Kidney glomerular epithelial cell (primary cell): ENCODE data around the gene IL36RN.
A peak's percentile ranks its signal among the peaks of the same experiment; 100 is the strongest.

Experiments
- DNase-seq: peaks from one replicate; lab custom pipeline; 2025; lab: John Stamatoyannopoulos, UW

IL36RN gene

DNA sequence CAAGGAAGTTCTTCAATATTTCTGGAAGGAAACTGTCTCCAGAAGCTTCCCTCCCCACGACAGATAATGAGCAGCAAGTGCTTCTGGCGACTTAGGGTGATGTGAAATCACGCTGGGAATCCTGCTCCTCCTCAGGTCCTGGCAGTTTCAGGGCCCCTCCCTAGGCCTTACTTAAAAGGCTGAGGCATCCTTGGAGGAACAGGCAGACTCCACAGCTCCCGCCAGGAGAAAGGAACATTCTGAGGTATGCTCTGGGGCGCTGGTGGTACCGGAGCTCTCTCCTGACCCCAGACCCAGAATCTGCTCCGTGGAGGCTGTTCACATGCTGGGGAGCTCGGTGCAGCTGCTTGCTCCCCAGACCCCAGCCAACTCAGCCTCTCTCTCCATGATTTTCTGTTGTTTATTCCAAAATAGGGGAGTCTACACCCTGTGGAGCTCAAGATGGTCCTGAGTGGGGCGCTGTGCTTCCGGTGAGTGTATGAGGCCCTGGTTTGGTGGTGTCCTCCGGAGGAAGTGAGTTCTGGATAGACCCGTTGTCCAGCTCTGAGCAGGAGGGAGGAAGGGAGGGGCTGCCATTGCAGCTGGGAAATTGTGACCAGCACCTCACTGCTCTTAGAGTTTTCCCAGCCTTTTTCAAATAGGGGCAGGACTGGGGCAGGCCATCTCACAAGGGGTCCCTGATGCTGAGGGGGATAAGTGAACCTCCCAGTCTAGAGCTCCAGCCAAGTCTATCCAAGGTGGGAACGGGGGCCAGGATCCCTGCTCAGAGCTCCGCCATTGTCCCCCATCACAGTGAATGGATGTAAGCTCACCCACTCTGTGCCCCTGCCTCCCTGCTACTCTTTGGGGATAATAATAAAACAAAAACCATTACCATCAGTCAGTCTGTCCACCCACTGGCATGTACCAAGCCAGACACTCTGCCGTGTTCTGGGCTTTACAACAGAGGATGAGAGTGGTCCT, at the start of gene IL36RN:
IL36RN (plus strand) TSS at position 201 of the 963 bp plus-strand sequence; CDS start at position 442, 241 bp downstream.
- DNase-seq = no peak

GRCh38 chr2:113009622-113010021, 49.4 kb upstream of the IL36RN start:
- DNase-seq = no peak

GRCh38 chr2:113010088-113010487, 48.9 kb upstream of the IL36RN start:
- no peak for DNase-seq

DNA sequence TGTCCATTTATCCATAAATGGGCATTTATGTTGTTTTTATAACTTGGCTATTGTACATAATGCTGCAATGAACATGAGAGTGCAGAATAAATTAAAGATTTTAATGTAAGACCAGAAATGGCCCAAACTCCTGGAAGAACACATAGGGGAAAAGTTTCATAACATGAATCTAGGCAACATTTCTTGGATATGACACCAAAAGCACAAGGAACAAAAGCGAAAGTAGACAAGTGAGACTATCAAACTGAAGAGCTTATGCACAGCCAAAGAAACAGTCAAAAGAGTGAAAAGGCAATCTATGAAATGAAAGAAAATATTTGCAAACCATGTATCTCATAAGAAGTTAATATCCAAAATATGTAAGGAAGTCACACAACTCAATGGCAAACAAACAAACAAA, 47.9 kb upstream of the IL36RN start:
- no peak for DNase-seq

DNA sequence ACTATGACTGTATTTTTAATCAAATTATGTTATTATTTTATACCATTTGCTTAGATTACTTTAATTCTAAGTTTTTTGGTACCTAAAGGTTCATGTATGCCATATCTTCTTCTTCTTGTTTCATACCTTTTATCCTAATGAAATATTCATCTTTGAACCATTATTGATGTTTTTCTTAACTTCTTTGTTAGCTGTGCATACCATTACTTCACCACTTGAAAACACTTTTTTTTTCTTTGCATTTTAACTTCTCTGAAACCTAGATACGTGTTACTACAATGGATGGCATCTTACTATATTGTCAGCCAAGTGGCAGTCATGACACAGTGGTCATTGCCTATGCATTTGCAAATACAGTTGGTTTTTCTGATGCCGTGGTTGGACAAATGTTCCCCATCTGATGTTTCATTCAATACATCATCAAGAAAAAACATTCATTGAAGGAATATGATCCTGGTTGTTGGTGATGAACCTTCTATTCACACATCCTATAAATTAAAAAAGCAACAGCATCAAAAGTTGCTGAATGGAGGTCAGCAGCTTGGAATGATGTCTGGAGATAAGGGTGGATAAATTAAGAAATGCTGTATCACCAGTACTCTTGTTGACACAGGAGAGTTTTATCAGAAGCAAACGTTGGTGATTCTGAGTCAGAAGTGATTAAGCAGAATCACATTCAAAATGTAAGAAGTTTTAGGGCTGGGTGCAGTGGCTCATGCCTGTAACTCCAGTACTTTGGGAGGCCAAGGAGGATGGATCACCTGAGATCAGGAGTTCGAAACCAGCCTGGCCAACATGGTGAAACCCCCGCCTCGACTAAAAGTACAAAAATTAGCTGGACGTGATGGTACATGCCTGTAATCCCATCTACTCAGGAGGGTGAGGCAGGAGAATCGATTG, 46.3 kb upstream of the IL36RN start:
- peak; percentile 15 for DNase-seq

DNA sequence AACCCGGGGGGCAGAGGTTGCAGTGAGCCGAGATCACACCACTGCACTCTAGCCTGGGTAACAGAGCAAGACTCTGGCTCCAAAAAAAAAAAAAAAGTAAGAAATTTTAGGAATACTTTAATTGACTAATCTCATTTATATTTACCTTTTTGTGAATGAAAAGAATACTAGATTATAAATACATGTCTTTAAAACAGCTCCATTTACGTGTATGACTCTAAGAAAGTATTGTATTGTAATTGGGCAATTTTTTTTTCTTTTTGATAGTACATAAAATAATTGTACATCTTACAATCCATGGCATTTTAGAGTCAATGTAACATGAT, 45.7 kb upstream of the IL36RN start:
- DNase-seq = no peak

GRCh38 chr2:113014067-113014466, 44.9 kb upstream of the IL36RN start:
- DNase-seq = no peak

GRCh38 chr2:113015042-113015441, 44.0 kb upstream of the IL36RN start:
- no peak for DNase-seq

DNA sequence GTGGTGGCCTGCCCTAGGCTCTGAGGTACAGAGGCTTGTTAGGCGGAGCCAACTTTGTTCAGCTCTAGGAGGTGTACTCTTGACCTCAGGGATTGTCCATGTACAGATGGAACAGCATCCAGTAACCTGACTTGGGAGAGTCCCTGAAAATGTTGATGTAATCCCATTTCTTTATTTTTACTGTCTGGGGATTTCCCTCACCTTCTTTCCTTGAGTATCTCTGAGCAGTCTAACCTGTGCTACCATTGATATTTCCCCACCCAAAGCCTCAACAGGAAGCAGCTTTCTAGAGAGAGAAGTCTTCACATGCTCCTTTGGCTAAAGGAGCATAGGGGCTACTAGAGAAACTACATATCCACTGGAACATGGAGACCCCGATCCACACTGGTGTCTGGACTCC, 43.3 kb upstream of the IL36RN start:
- DNase-seq = no peak

GRCh38 chr2:113018509-113018908, 40.5 kb upstream of the IL36RN start:
- no peak for DNase-seq

- DNase-seq = no peak
Observed at GRCh38 chr2:113021312-113021711, 37.7 kb upstream of the IL36RN start.

- no peak for DNase-seq
Observed at GRCh38 chr2:113024764-113025163, 34.2 kb upstream of the IL36RN start.

DNA sequence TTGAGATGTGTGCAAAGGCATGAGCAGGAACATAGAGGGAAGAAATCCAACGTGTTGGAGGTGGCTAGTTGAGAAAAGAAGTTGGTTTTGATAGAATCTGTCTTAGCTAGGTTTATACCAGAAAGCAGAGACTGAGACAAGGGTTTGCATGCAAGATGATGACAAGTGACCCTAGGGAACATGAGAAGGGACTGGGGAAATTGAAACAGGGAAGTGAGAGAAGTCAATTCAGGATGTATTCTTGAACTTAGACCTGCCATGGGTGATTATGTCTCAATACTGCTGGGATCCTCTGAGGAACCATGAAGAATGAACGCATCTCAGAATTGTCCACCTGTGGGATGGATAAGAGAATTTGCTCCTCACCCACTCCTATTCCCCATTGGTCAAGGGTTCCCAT, 33.3 kb upstream of the IL36RN start:
- DNase-seq = no peak

GRCh38 chr2:113027691-113028090, 31.3 kb upstream of the IL36RN start:
- no peak for DNase-seq

DNA sequence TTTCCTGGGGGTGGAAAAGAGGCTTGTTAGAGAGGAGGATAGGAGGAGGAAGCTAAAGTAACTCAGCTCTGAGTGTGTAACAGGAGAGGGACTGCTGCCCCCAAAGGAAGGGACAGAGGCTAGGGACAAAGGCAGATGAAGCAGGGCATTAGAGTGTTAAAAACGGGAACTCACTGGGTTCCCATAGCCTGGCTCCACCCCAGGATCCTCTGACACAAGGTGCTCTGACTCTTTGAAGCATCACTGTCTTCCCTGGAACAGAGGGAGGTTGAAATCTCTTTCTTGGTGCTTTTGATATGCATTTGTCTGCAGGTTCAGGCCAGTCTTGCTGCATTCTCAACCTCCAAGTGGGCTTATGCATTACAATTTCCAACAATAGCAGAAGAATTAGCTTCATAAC, 30.9 kb upstream of the IL36RN start:
- no peak for DNase-seq

DNA sequence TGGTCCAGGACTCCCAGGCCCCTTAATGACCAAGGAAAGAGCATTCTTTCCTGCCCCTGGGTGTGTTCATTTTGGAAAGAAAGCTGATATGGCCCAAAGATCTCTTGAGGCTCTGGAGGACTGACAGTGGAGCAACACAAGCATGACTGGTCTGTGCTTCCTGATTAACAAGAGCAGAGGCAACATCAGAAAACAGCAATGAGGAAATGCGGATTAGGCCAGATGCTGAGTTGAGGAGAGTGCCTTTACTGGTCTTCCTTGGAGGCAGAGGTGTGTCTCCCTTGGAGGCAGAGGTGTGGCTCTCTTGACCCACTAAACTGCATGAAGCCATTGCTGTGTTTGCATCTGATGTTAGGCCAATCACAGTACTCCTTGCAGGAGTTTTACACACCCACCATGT, 26.3 kb upstream of the IL36RN start:
- DNase-seq = no peak

- DNase-seq = no peak
Observed at GRCh38 chr2:113034016-113034415, 25.0 kb upstream of the IL36RN start.

DNA sequence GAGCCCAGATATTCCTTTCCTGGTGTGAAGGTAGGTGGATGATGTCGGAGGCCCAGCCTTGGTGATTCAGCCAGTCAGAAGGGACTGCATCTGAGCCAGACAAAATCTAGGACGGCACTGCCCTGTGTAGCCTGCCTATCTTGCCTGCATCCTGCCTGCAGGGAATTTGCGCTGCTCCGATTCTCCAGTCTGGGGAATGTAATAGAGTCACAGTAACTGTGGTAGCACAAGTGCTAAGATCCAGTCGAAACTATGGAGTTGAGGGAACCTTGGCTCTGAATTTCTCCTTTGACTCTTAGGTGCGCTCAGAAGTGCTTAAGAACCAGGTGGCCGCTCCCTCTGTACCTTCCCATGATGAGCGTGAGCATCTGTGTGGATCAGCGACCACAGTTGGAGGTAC, 22.2 kb upstream of the IL36RN start:
- DNase-seq = no peak

DNA sequence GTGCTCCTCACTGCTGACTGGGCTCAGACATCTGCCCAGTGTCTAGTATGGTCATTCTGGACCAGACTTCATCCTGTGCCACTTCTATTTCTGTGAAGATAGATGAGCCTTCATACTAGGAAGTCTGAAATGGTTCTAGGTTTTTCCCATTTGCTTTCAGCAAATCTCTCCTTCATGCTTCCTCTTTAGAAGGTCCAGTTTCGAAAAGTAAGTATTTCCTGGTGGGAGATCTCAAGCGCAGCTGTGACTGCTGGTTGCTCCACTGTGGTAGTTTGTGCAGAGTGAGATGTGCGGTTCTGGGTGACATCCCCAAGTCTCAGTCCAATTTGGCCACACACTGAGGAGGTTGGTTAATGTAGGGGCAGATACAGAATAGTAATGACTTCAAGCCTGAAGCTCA, 20.7 kb upstream of the IL36RN start:
- DNase-seq = no peak

GRCh38 chr2:113039158-113039557, 19.8 kb upstream of the IL36RN start:
- no peak for DNase-seq

DNA sequence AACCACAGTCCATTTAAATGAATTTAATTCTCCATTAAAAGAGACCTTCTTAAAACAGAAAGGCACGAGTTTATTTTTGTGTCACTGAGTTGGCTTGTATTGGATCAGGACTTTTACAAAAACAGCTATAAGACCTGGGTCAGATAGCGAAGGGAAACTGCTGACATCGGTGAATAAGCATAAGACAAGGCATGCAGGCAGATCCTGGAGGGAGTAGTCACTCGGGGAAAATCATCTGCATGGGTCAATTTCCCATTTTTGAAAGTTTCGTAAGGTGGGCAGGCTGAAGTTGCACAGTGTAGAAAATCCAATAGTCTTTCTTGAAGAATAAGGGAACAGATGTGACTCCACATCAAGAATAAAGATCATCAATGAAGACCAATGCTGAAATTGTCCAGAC, 19.3 kb upstream of the IL36RN start:
- no peak for DNase-seq

GRCh38 chr2:113041871-113042270, 17.1 kb upstream of the IL36RN start:
- DNase-seq = no peak

DNA sequence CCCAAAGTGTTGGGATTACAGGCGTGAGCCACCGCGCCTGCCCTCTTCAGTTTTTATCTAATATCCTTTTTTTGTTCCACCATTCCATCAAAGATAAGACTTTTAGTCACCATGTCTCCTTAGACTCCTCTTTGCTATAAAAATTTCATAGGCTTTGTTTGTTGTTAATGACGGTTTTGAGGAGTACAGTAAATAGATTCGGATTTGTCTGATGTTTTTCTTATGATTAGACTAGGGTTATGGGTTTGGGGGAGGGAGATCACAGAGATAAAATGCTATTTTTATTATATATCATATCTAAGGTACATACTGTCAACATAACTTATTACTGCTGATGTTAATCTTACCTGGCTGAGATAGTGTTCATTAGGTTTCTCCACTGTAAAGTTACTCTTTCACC, 12.5 kb upstream of the IL36RN start:
- no peak for DNase-seq
